ENCODE data around the gene OR5D16.
"Not testable (repeated sequence)": the region's sequence is repeated elsewhere in the genome, so short reads cannot be mapped to it uniquely, and the experiment has no call there.

Gene OR5D16

GRCh38 chr11:55838452-55838851 lies at the start of gene OR5D16:
OR5D16 (plus strand) TSS chr11:55838752; CDS start chr11:55838752, 0 bp downstream.
- DNase-seq: no peak

- DNase-seq: no peak
Observed at GRCh38 chr11:55791606-55792005, 46.9 kb upstream of the OR5D16 start.

GRCh38 chr11:55793321-55793720 lies 45.2 kb upstream of the OR5D16 start:
- DNase-seq: no peak

- no peak for DNase-seq
Observed at GRCh38 chr11:55795256-55795655, 43.3 kb upstream of the OR5D16 start, which contains the start of gene OR5D14. OR5D14 (plus strand) TSS chr11:55795556; CDS start chr11:55795556, 0 bp downstream.

GRCh38 chr11:55806248-55806647 lies 32.3 kb upstream of the OR5D16 start:
- DNase-seq: no peak

- no peak for DNase-seq
Observed at GRCh38 chr11:55811067-55811466, 27.5 kb upstream of the OR5D16 start, which contains the start of gene OR5L1. OR5L1 (plus strand) TSS chr11:55811367; CDS start chr11:55811467, 100 bp downstream.

GRCh38 chr11:55819330-55819729 lies 19.2 kb upstream of the OR5D16 start, which contains the start of gene OR5D18:
OR5D18 (plus strand) TSS chr11:55819630; CDS start chr11:55819630, 0 bp downstream.
- no peak for DNase-seq

- no peak for DNase-seq
Observed at GRCh38 chr11:55826919-55827318, 11.6 kb upstream of the OR5D16 start, which contains the start of gene OR5L2. OR5L2 (plus strand) TSS chr11:55827219; CDS start chr11:55827219, 0 bp downstream.

- no peak for DNase-seq
Observed at GRCh38 chr11:55847453-55847852, 8.9 kb downstream of the OR5D16 start.

- no peak for DNase-seq
Observed at GRCh38 chr11:55849037-55849436, 10.5 kb downstream of the OR5D16 start.

GRCh38 chr11:55852141-55852540 lies 13.6 kb downstream of the OR5D16 start:
- no peak for DNase-seq

GRCh38 chr11:55854704-55855103 lies 16.2 kb downstream of the OR5D16 start:
- no peak for DNase-seq

GRCh38 chr11:55867354-55867753 lies 28.8 kb downstream of the OR5D16 start:
- DNase-seq: not testable (repeated sequence)

- DNase-seq: not testable (repeated sequence)
Observed at GRCh38 chr11:55872731-55873130, 34.2 kb downstream of the OR5D16 start.

- DNase-seq: not testable (repeated sequence)
Observed at GRCh38 chr11:55873146-55873545, 34.6 kb downstream of the OR5D16 start.

- not testable (repeated sequence) for DNase-seq
Observed at GRCh38 chr11:55882997-55883396, 44.4 kb downstream of the OR5D16 start, which contains the start of gene TRIM51. TRIM51 (plus strand) TSS chr11:55883297; CDS start chr11:55885429, 2,132 bp downstream.

- not testable (repeated sequence) for DNase-seq
Observed at GRCh38 chr11:55884995-55885394, 46.4 kb downstream of the OR5D16 start.

GRCh38 chr11:55885481-55885880 lies 46.9 kb downstream of the OR5D16 start:
- DNase-seq: not testable (repeated sequence)
